CD4-positive, alpha-beta T cell treated with Interleukin-21 for 1 hour (primary cell): Measurements from ENCODE around the gene SPARC.

ENCODE experiments used
- DNase-seq: peaks from one replicate; pipeline ENCODE4 v3.0.0-alpha.2; 2020

The SPARC gene

GRCh38 chr5:151618907-151619306, 67.8 kb downstream of the SPARC start:
- DNase-seq, result no peak

DNA sequence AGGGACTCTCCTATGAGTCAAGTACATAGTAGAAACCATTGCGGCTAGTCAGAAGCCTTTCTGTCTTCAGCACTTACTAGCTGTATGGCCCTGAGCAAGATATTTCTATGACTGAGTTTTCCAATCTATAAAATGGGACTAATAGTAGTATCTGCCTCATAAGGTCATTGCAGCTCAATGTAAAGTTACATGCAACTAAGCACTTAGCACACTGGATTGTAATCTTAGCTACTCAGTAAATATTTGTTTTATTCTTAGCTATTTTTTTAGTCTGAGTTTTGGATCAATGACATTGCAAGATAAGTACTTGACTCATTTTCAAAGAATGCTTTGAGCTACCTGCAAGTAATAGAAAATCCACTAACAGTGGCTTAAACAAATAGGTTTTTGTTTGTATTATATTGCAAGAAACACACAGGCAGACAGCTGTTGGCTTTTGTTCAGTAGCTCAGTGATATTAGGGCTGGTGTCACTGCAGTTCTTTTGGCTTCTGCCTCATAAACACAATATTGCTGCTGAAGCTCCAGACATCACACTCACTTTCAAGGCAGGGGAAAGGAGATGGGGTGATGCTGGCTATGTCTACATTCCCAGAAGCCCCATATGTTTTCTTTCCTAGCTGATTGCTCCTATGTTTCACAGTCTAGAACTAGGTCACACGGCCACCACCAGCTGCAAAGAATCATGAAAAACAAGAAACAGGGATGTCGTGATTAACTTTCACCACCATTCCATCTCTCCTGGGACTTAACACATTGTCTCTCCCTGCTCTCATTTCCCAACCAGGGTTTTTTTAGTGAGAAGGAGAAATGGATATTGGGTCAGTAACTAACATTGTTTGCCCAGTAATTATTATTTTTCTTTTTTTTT, 68.6 kb downstream of the SPARC start:
- DNase-seq, result no peak

- DNase-seq, result no peak
Observed at GRCh38 chr5:151617383-151617840, 69.3 kb downstream of the SPARC start.

GRCh38 chr5:151615431-151615830, 71.3 kb downstream of the SPARC start:
- DNase-seq, result no peak

- no peak for DNase-seq
Observed at GRCh38 chr5:151614565-151614964, 72.2 kb downstream of the SPARC start.

DNA sequence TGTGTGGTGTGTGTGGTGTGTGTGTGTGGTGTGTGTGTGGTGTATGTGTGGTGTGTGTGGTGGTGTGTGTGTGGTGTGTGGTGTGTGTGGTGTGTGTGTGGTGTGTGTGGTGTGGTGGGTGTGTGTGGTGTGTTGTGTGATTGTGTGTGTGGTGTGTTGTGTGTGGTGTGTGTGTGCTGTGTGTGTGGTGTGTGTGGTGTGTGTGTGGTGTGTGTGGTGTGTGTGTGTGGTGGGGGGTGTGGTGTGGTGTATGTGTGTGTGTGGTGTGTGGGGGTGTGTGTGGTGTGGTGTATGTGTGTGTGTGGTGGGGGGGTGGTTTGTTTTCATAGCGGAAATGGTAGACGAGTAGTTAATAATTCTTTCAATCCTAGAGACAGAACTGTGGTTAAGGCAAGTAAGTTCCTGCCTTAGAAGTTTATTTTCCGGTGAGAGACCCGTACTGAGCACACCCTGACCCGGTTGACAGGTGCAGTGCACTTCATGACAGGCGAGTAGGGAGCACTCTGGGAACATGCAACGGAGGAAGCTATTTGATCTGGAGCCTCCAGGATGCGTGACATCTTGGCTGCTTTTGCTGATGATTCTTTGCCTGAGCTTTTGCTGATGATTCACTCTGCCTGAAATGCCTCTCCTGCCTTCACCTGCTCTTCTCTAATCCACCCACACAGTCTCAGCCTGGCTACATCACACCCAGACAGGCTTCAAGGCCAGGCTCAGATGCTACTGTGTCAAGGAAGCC, 73.9 kb downstream of the SPARC start:
- peak; percentile 51 for DNase-seq

GRCh38 chr5:151611127-151611775, 75.5 kb downstream of the SPARC start:
- no peak for DNase-seq
